Endodermal cell (in vitro differentiated cells): ENCODE results near the gene SPINT1. TPM values are rescaled to one million over a fixed set of nuclear protein-coding genes. Genes with fewer than 3 reads are reported as not detected.

Source experiments
- DNase-seq: peaks from one replicate; pipeline ENCODE4 v3.0.0-alpha.2; 2017
- H3K27ac ChIP-seq: 2 replicates; pipeline ENCODE4 v1.5.1; 2013; ENCODE audit warnings: mild to moderate bottlenecking, low read depth, low read length, moderate library complexity
- H3K27me3 ChIP-seq: 2 replicates; pipeline ENCODE4 v1.6.1; 2013; ENCODE audit warnings: mild to moderate bottlenecking, low read length, moderate library complexity; ENCODE audit not compliant: insufficient read depth, control insufficient read depth, poor library complexity, severe bottlenecking
- H3K36me3 ChIP-seq: 2 replicates; pipeline ENCODE4 v1.7.0; 2013; ENCODE audit warnings: mild to moderate bottlenecking, low read length, moderate library complexity; ENCODE audit not compliant: control insufficient read depth, insufficient read depth
- H3K4me1 ChIP-seq: one replicate; pipeline ENCODE4 v1.7.0; 2013; ENCODE audit warnings: low read length; ENCODE audit not compliant: control insufficient read depth, insufficient read depth
- H3K4me3 ChIP-seq: 2 replicates; pipeline ENCODE4 v1.5.1; 2013; ENCODE audit warnings: mild to moderate bottlenecking, low read length, moderate library complexity
- H3K9ac ChIP-seq: 2 replicates; pipeline ENCODE4 v1.6.1; 2013; ENCODE audit warnings: mild to moderate bottlenecking, low read length, moderate library complexity; ENCODE audit not compliant: poor library complexity, severe bottlenecking; ENCODE audit errors: extremely low read depth
- H3K9me3 ChIP-seq: 2 replicates; pipeline ENCODE4 v1.6.1; 2013; ENCODE audit warnings: mild to moderate bottlenecking, low read length, moderate library complexity; ENCODE audit not compliant: control insufficient read depth
- H3K27ac Mint-ChIP-seq: 2 replicates; pipeline ENCODE4 v1.8.0; 2020; ENCODE audit warnings: mixed read lengths
- H3K27me3 Mint-ChIP-seq: 2 replicates; pipeline ENCODE4 v1.8.0; 2021; ENCODE audit warnings: mild to moderate bottlenecking, mixed read lengths; ENCODE audit not compliant: insufficient read depth
- H3K36me3 Mint-ChIP-seq: 2 replicates; pipeline ENCODE4 v1.8.0; 2020; ENCODE audit warnings: low read depth, mixed read lengths
- H3K4me1 Mint-ChIP-seq: 2 replicates; pipeline ENCODE4 v1.8.0; 2020; ENCODE audit warnings: mixed read lengths
- H3K4me3 Mint-ChIP-seq: 2 replicates; pipeline ENCODE4 v1.8.0; 2020; ENCODE audit warnings: mild to moderate bottlenecking, moderate library complexity, mixed read lengths
- H3K9me3 Mint-ChIP-seq: 2 replicates; pipeline ENCODE4 v1.8.0; 2020; ENCODE audit warnings: mild to moderate bottlenecking, mixed read lengths
- WGBS, 2 experiments: methylation state at CpG; one replicate each; pipeline versions ENCODE4 v1.1.5 to v1.1.7; 2013; ENCODE audit warnings: missing lambda C conversion rate in 2 of 2, mixed read lengths in 1 of 2; ENCODE audit not compliant: insufficient coverage in 1 of 2, insufficient read length in 1 of 2; 5-methylcytosine and 5-hydroxymethylcytosine counted together
- total RNA-seq, 2 donors: library from RNA; stranded (reverse); fragmentation: NEBNext Ultra II Directional in 1 of 2; extraction: Animal tissue kit (Norgen Biotek cat#: 25700) in 1 of 2; gene quantifications; 2 replicates in 1 of 2; 3 replicates in 1 of 2; pipeline ENCODE4 v1.2.1, GENCODE V29; 2021
- TF ChIP-seq, protein P1 (sequence below): fragments of 200-600 bp; sonication (generic); conservative IDR thresholded peaks from 2 replicates; pipeline ENCODE4 v1.5.0; 2021; ENCODE audit warnings: antibody characterized with exemption, mild to moderate bottlenecking

SPINT1 gene
- total RNA-seq, 2 donors from 2014 or later, result 129 to 141 TPM

DNA sequence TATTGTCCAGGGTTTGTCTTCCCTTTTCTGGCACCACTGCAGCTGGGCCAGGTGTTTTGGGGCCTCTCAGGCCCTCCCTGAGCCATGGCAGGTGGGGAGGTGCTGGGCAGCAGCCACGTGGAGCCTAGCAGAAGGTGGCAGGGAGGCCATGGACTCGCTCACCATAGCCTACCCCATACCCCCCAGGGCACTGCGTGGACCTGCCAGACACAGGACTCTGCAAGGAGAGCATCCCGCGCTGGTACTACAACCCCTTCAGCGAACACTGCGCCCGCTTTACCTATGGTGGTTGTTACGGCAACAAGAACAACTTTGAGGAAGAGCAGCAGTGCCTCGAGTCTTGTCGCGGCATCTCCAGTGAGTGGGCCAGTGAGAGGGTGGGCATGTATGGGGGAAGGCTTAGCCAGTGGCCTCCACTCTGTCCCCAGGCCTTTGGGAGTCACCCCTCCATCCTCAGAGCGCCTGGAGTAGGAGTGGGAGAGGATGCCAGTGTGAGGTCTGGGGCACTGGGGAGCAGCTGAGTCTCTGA is 11.9 kb downstream of the SPINT1 start:
- Mint-ChIP-seq H3K27ac (no peak overlapping the region), H3K36me3 (peaks cover 45% of the 10 kb centered on the region), H3K9me3 (no peaks in the 10 kb centered on the region), H3K27me3 (no peaks in the 10 kb centered on the region), H3K4me1 (peaks cover 4% of the 10 kb centered on the region), H3K4me3 (no peak overlapping the region)
- Histone ChIP-seq H3K27me3 (no peaks in the 10 kb centered on the region), H3K36me3 (peaks cover 23% of the 10 kb centered on the region), H3K9ac (no peak overlapping the region), H3K4me3 (no peak overlapping the region), H3K27ac (no peak overlapping the region), H3K9me3 (no peaks in the 10 kb centered on the region), H3K4me1 (no peaks in the 10 kb centered on the region)
- TF ChIP-seq, protein P1, sequence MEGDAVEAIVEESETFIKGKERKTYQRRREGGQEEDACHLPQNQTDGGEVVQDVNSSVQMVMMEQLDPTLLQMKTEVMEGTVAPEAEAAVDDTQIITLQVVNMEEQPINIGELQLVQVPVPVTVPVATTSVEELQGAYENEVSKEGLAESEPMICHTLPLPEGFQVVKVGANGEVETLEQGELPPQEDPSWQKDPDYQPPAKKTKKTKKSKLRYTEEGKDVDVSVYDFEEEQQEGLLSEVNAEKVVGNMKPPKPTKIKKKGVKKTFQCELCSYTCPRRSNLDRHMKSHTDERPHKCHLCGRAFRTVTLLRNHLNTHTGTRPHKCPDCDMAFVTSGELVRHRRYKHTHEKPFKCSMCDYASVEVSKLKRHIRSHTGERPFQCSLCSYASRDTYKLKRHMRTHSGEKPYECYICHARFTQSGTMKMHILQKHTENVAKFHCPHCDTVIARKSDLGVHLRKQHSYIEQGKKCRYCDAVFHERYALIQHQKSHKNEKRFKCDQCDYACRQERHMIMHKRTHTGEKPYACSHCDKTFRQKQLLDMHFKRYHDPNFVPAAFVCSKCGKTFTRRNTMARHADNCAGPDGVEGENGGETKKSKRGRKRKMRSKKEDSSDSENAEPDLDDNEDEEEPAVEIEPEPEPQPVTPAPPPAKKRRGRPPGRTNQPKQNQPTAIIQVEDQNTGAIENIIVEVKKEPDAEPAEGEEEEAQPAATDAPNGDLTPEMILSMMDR, result no peak
- WGBS, 2 experiments, result 89 to 90% methylated on average over 2 to 13 of the region's 13 CpGs
- no peak for DNase-seq

DNA sequence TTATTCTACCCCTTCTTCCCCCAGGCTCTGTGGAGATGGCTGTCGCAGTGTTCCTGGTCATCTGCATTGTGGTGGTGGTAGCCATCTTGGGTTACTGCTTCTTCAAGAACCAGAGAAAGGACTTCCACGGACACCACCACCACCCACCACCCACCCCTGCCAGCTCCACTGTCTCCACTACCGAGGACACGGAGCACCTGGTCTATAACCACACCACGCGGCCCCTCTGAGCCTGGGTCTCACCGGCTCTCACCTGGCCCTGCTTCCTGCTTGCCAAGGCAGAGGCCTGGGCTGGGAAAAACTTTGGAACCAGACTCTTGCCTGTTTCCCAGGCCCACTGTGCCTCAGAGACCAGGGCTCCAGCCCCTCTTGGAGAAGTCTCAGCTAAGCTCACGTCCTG is 12.9 kb downstream of the SPINT1 start:
- Histone ChIP-seq H3K9me3 (no peaks in the 10 kb centered on the region), H3K27me3 (no peaks in the 10 kb centered on the region), H3K36me3 (peaks cover 23% of the 10 kb centered on the region), H3K4me3 (no peak overlapping the region), H3K4me1 (no peaks in the 10 kb centered on the region), H3K9ac (no peak overlapping the region), H3K27ac (no peak overlapping the region)
- no peaks in the 10 kb centered on the region for H3K9me3 Mint-ChIP-seq
- WGBS, 2 experiments, result 90% methylated on average over 8 of the region's 8 CpGs; no CpG with 5 or more reads in 1 of the 2 experiments
- DNase-seq, result no peak
- H3K36me3 Mint-ChIP-seq, result peaks cover 39% of the 10 kb centered on the region
- H3K27me3 Mint-ChIP-seq, result no peaks in the 10 kb centered on the region
- TF ChIP-seq, protein P1, result no peak
- H3K4me3 Mint-ChIP-seq, result no peak overlapping the region
- H3K27ac Mint-ChIP-seq, result no peak overlapping the region
- H3K4me1 Mint-ChIP-seq, result peaks cover 4% of the 10 kb centered on the region

DNA sequence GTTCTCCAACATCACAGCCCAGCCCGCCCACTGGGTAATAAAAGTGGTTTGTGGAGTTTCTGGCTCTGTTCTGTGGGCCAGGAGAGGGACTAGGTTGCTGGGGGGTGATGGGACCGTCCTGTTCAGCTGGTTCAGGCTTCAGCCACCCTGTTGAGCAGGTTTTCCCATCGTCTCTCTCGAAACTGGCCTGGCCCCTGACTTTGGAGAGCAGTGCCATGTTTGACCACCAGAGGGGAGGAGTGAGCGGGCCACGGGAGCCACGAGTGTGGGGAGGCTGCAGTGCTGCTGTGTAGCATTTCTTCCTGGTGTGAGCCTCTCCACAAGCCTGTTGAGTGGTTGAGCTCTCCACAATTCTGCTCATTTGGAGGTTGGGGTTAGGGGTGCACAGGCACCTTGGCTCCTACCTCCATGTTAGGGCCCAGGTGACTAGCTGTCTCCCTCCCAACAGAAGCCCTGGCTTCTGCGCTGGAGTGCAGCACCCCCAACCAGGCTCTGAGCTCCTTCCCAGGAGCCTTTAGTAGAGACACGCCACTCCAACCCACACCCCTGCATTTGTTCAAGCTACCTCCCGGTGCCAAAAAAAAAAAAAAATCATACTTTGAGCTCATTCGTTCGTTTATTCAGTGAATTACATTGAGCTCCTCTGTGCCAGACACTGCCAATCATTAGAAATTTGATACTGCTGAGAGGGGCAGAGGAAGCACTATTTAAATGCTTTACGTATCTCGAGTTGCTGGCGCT is 13.9 kb downstream of the SPINT1 start:
- WGBS, 2 experiments, result 59 to 60% methylated on average over 13 to 15 of the region's 15 CpGs
- Mint-ChIP-seq H3K36me3 (peaks cover 31% of the 10 kb centered on the region), H3K27me3 (no peaks in the 10 kb centered on the region), H3K9me3 (no peaks in the 10 kb centered on the region), H3K27ac (peak overlapping the region; percentile 80), H3K4me1 (peaks cover 8% of the 10 kb centered on the region), H3K4me3 (no peak overlapping the region)
- Histone ChIP-seq H3K4me1 (no peaks in the 10 kb centered on the region), H3K9me3 (no peaks in the 10 kb centered on the region), H3K27me3 (no peaks in the 10 kb centered on the region), H3K27ac (no peak overlapping the region), H3K4me3 (no peak overlapping the region), H3K36me3 (peaks cover 23% of the 10 kb centered on the region), H3K9ac (no peak overlapping the region)
- TF ChIP-seq, protein P1, result peak; percentile 96
- peak; percentile 97 for DNase-seq
